GM18868 (cell line): ENCODE data around the gene BAIAP2.

Experiments
- ATAC-seq: cut with Tn5 transposase; IDR thresholded peaks from one replicate; pipeline ENCODE4 v1.9.1; 2021; ENCODE audit warnings: mild to moderate bottlenecking, moderate library complexity; ENCODE audit not compliant: unreplicated experiment

BAIAP2 gene

GRCh38 chr17:81036197-81036941, 1.4 kb downstream of the BAIAP2 start:
- no peak for ATAC-seq

- ATAC-seq = no peak
These were observed 2.3 kb downstream of the BAIAP2 start for GRCh38 chr17:81037026-81037797.

GRCh38 chr17:81037798-81038733, 3.1 kb downstream of the BAIAP2 start:
- no peak for ATAC-seq

GRCh38 chr17:81039096-81039495, 4.1 kb downstream of the BAIAP2 start:
- ATAC-seq = no peak

- no peak for ATAC-seq
These were observed 5.2 kb downstream of the BAIAP2 start for GRCh38 chr17:81039854-81040758.

- no peak for ATAC-seq
These were observed 5.9 kb downstream of the BAIAP2 start for GRCh38 chr17:81040791-81041337.

- no peak for ATAC-seq
These were observed 7.7 kb downstream of the BAIAP2 start for GRCh38 chr17:81042606-81043005.

GRCh38 chr17:81043319-81043724, 8.4 kb downstream of the BAIAP2 start:
- no peak for ATAC-seq

GRCh38 chr17:81043725-81044427, 8.9 kb downstream of the BAIAP2 start:
- no peak for ATAC-seq

- ATAC-seq = no peak
These were observed 9.4 kb downstream of the BAIAP2 start for GRCh38 chr17:81044428-81044763.

- ATAC-seq = no peak
These were observed 10.0 kb downstream of the BAIAP2 start for GRCh38 chr17:81044764-81045589.

- ATAC-seq = no peak
These were observed 10.7 kb downstream of the BAIAP2 start for GRCh38 chr17:81045590-81046095.

GRCh38 chr17:81046132-81046769, 11.3 kb downstream of the BAIAP2 start:
- no peak for ATAC-seq

GRCh38 chr17:81046770-81047359, 11.9 kb downstream of the BAIAP2 start:
- no peak for ATAC-seq

- no peak for ATAC-seq
These were observed 13.9 kb downstream of the BAIAP2 start for GRCh38 chr17:81048827-81049371.

- no peak for ATAC-seq
These were observed 14.5 kb downstream of the BAIAP2 start for GRCh38 chr17:81049372-81049911.
